Hematopoietic multipotent progenitor cell treated with erythropoietin and hydrocortisone succinate and interleukin-3 and kit ligand, for 15 days (in vitro differentiated cells): ENCODE results near the gene SBK1.
"Not testable (repeated sequence)": the region's sequence is repeated elsewhere in the genome, so short reads cannot be mapped to it uniquely, and the experiment has no call there.

Source experiments
- DNase-seq: peaks from one replicate; pipeline ENCODE4 v3.0.0-alpha.2; 2015; ENCODE audit warnings: low spot score

Gene SBK1

GRCh38 chr16:28335678-28336077 is 43.4 kb downstream of the SBK1 start:
- not testable (repeated sequence) for DNase-seq

- not testable (repeated sequence) for DNase-seq
Observed at GRCh38 chr16:28336940-28337710, 44.8 kb downstream of the SBK1 start.

- DNase-seq = not testable (repeated sequence)
Observed at GRCh38 chr16:28338230-28338629, 45.9 kb downstream of the SBK1 start.

GRCh38 chr16:28362600-28362999 is 70.3 kb downstream of the SBK1 start:
- not testable (repeated sequence) for DNase-seq

DNA sequence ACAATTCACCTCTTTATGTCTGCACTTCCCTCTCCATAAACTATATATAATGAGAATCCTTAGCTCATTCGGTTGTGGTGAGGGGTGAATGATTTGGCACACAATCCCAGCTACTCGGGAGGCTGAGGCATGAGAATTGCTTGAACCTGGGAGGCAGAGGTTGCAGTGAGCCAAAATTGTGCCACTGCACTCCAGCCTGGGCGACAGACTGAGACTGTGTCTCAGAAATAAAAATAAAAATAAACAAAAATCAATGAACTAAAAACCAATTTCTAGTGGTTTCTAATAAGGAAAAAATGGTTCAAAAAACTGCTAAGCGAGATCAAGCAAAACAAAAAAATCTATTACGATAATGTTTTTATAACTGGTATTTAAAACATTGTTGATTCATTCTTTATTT is 71.1 kb downstream of the SBK1 start, which contains the start of gene NPIPB6:
Gene NPIPB6, minus strand, starts transcription at position 101 of the 400 bp plus-strand sequence. CDS start 686 bp downstream, outside the sequence.
- not testable (repeated sequence) for DNase-seq

- DNase-seq = not testable (repeated sequence)
Observed at GRCh38 chr16:28364268-28365173, 72.2 kb downstream of the SBK1 start.

GRCh38 chr16:28367926-28368325 is 75.6 kb downstream of the SBK1 start:
- not testable (repeated sequence) for DNase-seq
